ENCODE data around the gene DOCK9.

DOCK9 gene

GRCh38 chr13:98888222-98888889, 89.5 kb downstream of the DOCK9 start:
- DNase-seq (ENCODE audit: low read depth), result no peak

- DNase-seq (ENCODE audit: low read depth), result no peak
These were observed 91.2 kb downstream of the DOCK9 start for GRCh38 chr13:98886587-98887230.

DNA sequence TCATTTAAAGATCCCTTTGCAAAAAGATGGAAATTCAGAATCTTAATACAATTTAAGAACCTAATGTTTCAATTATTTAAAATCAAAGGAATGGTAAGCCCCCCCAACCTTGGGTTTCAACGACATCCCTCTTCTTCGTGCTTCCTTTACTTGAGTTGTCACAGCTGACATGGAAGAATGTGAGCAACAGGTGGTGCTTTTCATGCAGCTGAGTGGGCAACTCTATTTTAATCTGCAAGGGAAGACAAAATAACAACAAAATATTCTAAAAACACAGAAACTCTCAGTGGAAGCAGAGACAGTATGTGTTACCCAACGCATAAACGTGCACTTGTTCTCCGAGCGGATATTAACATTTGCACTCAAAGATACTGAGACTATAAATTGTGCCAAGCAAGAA, 92.3 kb downstream of the DOCK9 start:
- DNase-seq (ENCODE audit: low read depth), result no peak

DNA sequence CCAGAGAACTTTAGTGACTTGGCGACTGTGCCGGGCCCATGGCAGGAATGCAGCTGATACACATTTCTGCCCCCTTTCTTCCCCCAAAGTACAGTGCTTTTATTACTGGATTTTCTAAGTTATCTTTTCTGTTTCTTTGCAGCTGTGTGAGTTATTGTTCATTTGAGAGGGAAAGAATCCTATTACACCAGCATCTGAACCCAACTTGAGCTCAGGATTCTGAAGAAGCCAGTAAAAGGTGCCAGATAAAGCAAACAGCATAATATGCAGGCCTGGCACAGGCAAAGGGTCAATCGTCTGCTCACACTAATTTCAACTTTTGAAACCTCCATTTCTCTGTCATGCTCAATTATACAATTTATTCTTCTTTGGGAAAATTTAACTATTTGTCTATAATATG, 93.9 kb downstream of the DOCK9 start:
- no peak for DNase-seq (ENCODE audit: low read depth)

GRCh38 chr13:98881390-98881789, 96.5 kb downstream of the DOCK9 start:
- no peak for DNase-seq (ENCODE audit: low read depth)

DNA sequence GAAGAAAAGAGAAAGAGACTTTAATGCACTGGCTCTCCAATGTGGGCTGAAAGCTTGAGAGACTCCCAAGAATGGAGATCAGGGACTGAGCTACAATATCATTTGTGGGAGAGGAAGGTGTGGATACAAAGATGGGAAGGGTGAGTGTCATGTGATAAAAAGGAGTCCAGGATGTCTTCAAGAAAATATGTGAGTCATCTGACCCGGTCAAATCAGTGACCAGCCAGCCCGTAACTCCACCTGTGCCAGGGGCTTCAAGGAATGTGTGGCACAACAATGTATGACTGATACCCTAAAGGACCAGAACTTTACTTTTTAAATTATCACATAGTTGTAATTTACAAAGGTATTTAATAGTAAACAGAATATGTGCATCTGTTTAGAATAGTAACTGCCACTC, 97.2 kb downstream of the DOCK9 start:
- DNase-seq (ENCODE audit: low read depth), result no peak

GRCh38 chr13:98879957-98880356, 97.9 kb downstream of the DOCK9 start:
- no peak for DNase-seq (ENCODE audit: low read depth)

GRCh38 chr13:98879127-98879520, 98.7 kb downstream of the DOCK9 start:
- no peak for DNase-seq (ENCODE audit: low read depth)

DNA sequence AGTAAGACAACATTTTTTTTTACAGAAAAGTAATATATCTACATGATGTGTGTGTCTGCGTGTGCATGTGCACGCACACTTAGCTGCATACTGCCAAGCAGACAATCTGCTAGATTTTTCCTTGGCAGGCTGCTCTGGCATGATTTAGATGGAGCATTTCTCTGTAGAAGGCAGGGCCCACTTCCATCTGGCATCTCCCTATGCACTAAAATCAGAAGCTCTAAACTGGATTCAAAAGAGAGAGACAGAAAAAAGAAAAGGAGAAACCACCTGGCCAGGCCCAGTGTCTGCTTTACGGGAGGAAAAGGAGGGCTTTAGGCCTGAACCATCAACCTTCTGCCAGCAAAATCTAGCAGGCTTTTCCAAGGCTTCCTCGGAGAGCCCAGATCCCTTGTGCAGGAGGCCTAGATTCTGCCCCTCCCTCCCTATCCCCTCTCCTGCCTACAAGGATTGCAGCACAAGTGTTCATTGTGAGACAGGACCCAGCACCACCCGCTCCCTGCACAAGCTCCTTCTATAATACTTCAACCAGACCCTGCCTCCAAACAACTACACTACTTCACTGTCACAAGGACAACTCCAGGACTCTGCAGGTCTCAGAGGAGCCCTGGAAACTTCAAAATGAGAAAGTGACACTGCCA, 99.3 kb downstream of the DOCK9 start:
- DNase-seq (ENCODE audit: low read depth), result no peak

DNA sequence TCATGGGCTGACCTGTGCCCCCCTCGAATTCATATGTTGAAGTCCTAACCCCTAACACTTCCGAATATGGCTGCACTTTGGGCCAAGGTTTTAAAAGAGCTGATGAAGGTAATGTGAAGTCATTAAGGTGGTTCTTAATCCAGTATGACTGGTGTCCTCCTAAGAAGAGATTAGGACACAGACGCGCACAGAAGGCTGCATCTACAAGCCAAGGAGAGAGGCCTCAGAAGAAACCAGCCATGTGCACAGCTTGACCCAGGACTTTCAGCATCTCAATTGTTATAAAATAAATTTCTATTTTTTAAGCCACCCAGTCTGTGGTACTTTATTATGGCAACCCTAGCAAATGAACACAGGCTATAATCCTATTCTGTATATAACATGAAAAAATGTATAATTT, 99.9 kb downstream of the DOCK9 start:
- DNase-seq (ENCODE audit: low read depth), result no peak

GRCh38 chr13:98877466-98877865, 100.4 kb downstream of the DOCK9 start:
- no peak for DNase-seq (ENCODE audit: low read depth)

GRCh38 chr13:98875146-98875729, 102.6 kb downstream of the DOCK9 start:
- no peak for DNase-seq (ENCODE audit: low read depth)

DNA sequence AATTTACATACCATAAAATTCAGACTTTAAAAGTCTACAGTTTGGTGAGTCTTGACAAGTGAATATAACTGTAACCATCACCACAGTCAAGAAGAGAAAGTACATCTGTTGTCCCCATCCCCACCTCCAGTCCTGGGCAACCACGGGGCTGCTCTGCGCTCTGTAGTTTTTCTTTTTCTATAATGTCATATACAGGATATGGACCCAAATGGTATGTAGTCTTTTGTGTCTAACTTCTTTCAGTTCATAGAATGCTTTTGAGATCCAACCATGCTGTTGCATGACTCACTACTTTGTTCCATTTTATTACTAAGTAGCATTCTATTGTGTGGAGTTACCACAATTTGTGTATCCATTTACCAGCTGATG, 103.9 kb downstream of the DOCK9 start:
- DNase-seq (ENCODE audit: low read depth), result no peak

DNA sequence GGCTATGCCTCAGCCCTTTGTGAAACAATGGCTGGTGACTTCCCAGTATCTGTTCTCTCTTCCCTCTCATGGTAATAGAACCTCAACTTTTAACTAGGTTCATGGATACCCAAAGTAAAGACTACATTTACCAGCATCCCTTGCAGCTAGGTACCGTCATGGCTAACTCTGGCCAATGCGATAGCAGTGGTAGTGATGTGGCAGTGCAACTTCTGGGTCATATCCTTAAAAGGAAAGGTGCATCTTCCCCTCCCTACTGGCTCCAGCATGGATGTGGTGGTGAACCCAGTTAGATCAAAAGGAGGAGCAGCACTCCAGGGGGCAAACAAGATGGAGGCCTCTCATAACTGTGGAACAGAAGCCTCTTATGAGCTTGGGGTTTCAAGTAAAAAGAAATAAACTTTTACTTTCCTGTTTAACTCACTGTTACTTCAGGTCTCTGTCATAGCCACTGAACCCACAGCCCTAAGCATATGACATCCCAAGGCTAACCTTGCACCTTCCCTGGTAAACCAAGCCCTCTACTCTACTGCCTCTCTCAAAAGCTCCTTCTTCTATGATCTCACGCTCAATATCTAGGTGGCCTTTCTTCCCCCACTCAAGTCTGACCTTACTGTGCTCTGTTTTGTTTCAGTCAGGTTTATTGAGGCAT, 104.4 kb downstream of the DOCK9 start:
- no peak for DNase-seq (ENCODE audit: low read depth)

GRCh38 chr13:98871727-98872126, 106.1 kb downstream of the DOCK9 start:
- DNase-seq (ENCODE audit: low read depth), result no peak

DNA sequence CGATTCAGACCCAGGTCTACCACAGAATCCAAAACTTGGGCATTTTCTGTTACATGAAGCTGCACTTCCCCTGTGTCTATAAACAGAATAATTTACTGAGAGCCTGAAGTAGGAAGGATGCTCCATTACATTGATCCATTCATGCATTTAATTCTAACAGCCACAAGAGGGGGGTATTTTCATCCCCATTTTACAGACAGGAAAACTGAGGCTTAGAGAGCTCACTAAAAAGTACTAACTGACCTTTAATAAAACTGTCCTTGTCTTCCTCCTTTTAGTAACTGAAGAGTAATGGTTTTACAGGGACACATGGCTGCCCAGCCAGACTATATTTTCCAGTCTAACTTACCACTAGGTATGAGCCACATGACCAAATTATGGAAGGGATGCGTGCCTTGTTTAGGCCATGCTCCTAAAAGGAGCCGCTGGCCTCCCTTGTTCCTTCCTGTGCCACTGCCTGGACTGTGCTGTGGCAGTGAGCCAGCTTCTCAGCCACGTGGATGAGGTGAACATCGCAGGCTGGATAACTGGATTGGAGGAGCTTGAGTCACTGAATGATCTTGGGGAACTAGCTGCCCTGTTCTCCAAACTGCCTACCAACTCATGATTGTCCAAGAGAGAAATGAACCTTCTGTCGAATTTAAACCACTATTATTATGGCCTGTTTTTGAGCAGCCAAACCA, 108.3 kb downstream of the DOCK9 start:
- no peak for DNase-seq (ENCODE audit: low read depth)

- DNase-seq (ENCODE audit: low read depth), result no peak
These were observed 108.9 kb downstream of the DOCK9 start for GRCh38 chr13:98868932-98869331.

GRCh38 chr13:98866882-98867281, 111.0 kb downstream of the DOCK9 start:
- no peak for DNase-seq (ENCODE audit: low read depth)

DNA sequence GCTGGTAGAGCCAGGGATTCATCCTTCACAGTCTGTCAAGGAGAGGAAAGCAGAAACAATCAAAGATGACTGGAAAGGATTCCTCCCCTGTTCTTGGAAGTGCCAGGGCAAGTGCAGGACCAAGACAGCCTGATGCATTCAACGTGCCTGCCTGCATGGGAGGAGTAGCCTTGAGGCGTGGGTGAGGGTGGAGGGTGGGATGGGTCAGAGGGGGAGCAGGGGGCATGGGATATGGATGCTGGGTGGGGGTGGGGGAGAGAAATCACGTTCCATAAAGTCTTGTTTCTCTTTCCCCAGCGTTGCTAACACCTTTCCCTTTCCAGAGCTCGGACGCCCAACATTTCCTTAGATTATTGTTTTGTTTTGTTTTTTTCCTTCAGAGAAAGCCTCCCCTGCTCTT, 117.4 kb downstream of the DOCK9 start:
- DNase-seq (ENCODE audit: low read depth), result no peak

DNA sequence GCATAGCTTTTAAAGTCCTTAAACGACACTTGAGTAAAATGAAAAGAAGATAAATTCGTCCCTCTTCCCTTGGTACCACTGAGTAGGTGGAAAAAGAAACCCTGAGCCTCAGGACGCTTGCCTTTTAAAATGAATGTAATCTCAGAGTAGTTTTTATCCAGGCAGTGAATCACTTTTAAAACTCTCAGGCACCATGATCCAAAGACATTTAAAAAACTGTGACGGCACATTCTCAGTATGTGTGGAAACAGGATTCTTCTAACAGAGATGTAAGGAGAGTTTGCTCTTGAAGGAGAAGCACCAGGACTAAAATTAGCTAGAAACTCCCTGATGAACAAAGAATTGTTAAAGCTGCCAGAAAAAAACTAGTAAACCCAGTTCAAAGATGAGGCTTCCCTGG, 119.7 kb downstream of the DOCK9 start:
- DNase-seq (ENCODE audit: low read depth), result no peak

DNA sequence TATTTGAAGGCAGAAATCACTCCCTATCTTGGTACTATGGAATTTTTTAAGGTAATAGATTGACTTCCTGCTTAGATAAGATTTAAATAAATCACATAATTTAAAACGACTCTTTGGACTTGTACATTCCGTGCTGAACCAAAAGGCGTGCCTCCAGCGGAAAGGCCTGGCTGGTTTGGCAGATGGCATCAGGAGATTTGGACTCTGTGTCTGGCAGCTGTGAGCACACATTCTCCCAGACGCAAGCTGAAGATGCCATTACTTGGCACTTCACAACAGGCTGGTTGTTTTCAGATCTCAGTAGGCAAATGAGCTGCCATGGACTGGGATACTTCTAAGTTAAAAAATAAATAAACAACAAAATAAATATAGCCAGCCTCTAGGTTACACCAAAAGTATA, 120.9 kb downstream of the DOCK9 start:
- DNase-seq (ENCODE audit: low read depth), result no peak

DNA sequence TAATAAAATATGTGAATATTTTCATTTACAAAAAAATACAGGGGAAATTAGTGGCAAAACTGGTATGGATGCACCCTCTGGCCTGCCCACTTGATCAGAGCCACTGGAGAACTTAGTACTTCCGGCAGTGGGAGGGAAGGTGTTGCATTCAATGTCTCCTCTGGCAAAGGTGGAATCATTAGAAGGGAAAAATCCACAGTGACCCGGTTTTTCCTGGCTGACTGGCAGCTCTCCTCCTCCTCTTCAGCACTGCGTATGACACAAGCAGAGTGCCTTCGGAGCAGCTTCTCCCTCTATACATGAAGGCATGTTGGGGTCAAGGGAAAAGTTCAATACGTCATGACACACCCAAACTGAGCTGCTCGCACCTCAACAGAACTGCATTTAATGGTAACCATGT, 123.4 kb downstream of the DOCK9 start:
- DNase-seq (ENCODE audit: low read depth), result no peak
